ENCODE data around the gene ANKRD12. TPM values are rescaled to one million over a fixed set of nuclear protein-coding genes. Genes with fewer than 3 reads are reported as not detected.

ANKRD12 gene
- total and polyA plus RNA-seq, 2 experiments from 2014 or later: 23.9 to 92.4 TPM

- Histone ChIP-seq H3K9me2 (ENCODE audit: insufficient read depth) (no peaks in the 10 kb centered on the region), H3K79me2 (replicated peaks; ENCODE audit: insufficient read depth) (no peaks in the 10 kb centered on the region), H3F3A (replicated peaks; ENCODE audit: low read depth) (no peaks in the 10 kb centered on the region), H3K27me3 (ENCODE audit: insufficient read depth) (no peaks in the 10 kb centered on the region), H3K4me1 (ENCODE audit: insufficient read depth) (peaks cover 9% of the 10 kb centered on the region; the same call in 1 of the 2 replicates), H3K36me3 (ENCODE audit: insufficient read depth) (no peaks in the 10 kb centered on the region), H4K20me1 (replicated peaks; ENCODE audit: insufficient read depth) (no peaks in the 10 kb centered on the region), H2AFZ (no peak overlapping the region), H3K4me2 (no peak overlapping the region), H3K4me3 (no peak overlapping the region), H3K27ac (ENCODE audit: low read depth) (no peak overlapping the region)
- Mint-ChIP-seq H3K27me3 (ENCODE audit: insufficient read depth, low read depth, poor library complexity) (no peaks in the 10 kb centered on the region), H3K36me3 (ENCODE audit: low read depth) (peaks cover 11% of the 10 kb centered on the region; the same call in 2 of the 3 replicates), H3K4me1 (peaks cover 3% of the 10 kb centered on the region; the same call in 1 of the 3 replicates), H3K4me3 (no peak overlapping the region), H3K9me3 (no peaks in the 10 kb centered on the region), H3K27ac (no peak overlapping the region)
- DNase-seq (ENCODE audit: low spot score): no peak
- TF ChIP-seq STAT1 (IDR thresholded peaks at IDR 0.05; ENCODE audit: unreplicated experiment) (no peak), EZH2 (IDR thresholded peaks at IDR 0.05; ENCODE audit: low read depth, unreplicated experiment) (no peak), POLR2AphosphoS5 (IDR thresholded peaks at IDR 0.05; ENCODE audit: low read depth) (no peak)
- TF ChIP-seq, protein P1, sequence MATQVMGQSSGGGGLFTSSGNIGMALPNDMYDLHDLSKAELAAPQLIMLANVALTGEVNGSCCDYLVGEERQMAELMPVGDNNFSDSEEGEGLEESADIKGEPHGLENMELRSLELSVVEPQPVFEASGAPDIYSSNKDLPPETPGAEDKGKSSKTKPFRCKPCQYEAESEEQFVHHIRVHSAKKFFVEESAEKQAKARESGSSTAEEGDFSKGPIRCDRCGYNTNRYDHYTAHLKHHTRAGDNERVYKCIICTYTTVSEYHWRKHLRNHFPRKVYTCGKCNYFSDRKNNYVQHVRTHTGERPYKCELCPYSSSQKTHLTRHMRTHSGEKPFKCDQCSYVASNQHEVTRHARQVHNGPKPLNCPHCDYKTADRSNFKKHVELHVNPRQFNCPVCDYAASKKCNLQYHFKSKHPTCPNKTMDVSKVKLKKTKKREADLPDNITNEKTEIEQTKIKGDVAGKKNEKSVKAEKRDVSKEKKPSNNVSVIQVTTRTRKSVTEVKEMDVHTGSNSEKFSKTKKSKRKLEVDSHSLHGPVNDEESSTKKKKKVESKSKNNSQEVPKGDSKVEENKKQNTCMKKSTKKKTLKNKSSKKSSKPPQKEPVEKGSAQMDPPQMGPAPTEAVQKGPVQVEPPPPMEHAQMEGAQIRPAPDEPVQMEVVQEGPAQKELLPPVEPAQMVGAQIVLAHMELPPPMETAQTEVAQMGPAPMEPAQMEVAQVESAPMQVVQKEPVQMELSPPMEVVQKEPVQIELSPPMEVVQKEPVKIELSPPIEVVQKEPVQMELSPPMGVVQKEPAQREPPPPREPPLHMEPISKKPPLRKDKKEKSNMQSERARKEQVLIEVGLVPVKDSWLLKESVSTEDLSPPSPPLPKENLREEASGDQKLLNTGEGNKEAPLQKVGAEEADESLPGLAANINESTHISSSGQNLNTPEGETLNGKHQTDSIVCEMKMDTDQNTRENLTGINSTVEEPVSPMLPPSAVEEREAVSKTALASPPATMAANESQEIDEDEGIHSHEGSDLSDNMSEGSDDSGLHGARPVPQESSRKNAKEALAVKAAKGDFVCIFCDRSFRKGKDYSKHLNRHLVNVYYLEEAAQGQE (IDR thresholded peaks at IDR 0.05; ENCODE audit: unreplicated experiment): no peak
- no peak for ATAC-seq
Observed at GRCh38 chr18:9248661-9249060, 112.1 kb downstream of the ANKRD12 start.

DNA sequence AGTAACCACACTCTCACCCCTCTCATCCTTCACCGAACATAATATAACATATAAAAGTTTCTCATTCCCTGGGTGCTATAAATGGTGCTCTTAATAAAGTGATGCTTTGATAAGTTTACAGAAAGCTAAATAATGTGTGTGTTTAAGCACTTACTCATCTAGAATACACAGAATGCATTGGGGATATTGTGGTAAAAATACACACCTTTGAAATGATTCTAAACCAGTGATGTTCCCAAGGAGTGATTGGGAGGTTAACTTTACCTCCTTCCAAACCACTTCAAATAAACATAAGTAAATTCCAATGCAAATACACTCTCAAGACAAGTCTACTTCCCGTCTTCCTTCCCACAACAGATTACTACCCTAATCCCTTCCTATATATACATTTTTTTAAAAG, 112.7 kb downstream of the ANKRD12 start:
- Mint-ChIP-seq H3K4me1 (no peaks in the 10 kb centered on the region; the same call in 2 of the 3 replicates), H3K36me3 (ENCODE audit: low read depth) (peaks cover 14% of the 10 kb centered on the region), H3K4me3 (no peak overlapping the region), H3K9me3 (no peaks in the 10 kb centered on the region), H3K27me3 (ENCODE audit: insufficient read depth, low read depth, poor library complexity) (no peaks in the 10 kb centered on the region), H3K27ac (no peak overlapping the region)
- no peaks in the 10 kb centered on the region for H3K9me2 ChIP-seq (ENCODE audit: insufficient read depth)
- H2AFZ ChIP-seq: no peak overlapping the region
- no peaks in the 10 kb centered on the region for H3K36me3 ChIP-seq (ENCODE audit: insufficient read depth)
- no peak overlapping the region for H3K27ac ChIP-seq (ENCODE audit: low read depth)
- no peaks in the 10 kb centered on the region for H4K20me1 ChIP-seq (replicated peaks; ENCODE audit: insufficient read depth)
- H3F3A ChIP-seq (replicated peaks; ENCODE audit: low read depth): no peaks in the 10 kb centered on the region
- H3K79me2 ChIP-seq (replicated peaks; ENCODE audit: insufficient read depth): no peaks in the 10 kb centered on the region
- DNase-seq (ENCODE audit: low spot score) (no peak), ATAC-seq (no peak)
- H3K27me3 ChIP-seq (ENCODE audit: insufficient read depth): no peaks in the 10 kb centered on the region
- H3K4me2 ChIP-seq: no peak overlapping the region
- H3K4me3 ChIP-seq: no peak overlapping the region
- peaks cover 8% of the 10 kb centered on the region; the same call in 1 of the 2 replicates for H3K4me1 ChIP-seq (ENCODE audit: insufficient read depth)
- TF ChIP-seq EZH2 (IDR thresholded peaks at IDR 0.05; ENCODE audit: low read depth, unreplicated experiment) (no peak), ZNF331 (CRISPR knock-in tag; IDR thresholded peaks at IDR 0.05; ENCODE audit: low read depth) (no peak), EZH2phosphoT487 (IDR thresholded peaks at IDR 0.05; ENCODE audit: unreplicated experiment) (no peak), CREB1 (CRISPR knock-in tag; IDR thresholded peaks at IDR 0.05; ENCODE audit: low read depth) (no peak), NANOG (IDR thresholded peaks at IDR 0.05; ENCODE audit: borderline replicate concordance) (no peak), ZNF114 (CRISPR knock-in tag; IDR thresholded peaks at IDR 0.05) (no peak), JUNB (IDR thresholded peaks at IDR 0.05; ENCODE audit: unreplicated experiment) (no peak), ZNF462 (CRISPR knock-in tag; IDR thresholded peaks at IDR 0.05) (no peak), POLR2AphosphoS5 (IDR thresholded peaks at IDR 0.05; ENCODE audit: low read depth) (no peak)
- TF ChIP-seq, protein P2, sequence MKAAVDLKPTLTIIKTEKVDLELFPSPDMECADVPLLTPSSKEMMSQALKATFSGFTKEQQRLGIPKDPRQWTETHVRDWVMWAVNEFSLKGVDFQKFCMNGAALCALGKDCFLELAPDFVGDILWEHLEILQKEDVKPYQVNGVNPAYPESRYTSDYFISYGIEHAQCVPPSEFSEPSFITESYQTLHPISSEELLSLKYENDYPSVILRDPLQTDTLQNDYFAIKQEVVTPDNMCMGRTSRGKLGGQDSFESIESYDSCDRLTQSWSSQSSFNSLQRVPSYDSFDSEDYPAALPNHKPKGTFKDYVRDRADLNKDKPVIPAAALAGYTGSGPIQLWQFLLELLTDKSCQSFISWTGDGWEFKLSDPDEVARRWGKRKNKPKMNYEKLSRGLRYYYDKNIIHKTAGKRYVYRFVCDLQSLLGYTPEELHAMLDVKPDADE (IDR thresholded peaks at IDR 0.05): no peak
